Neural progenitor cell (in vitro differentiated cells): Measurements from ENCODE around the gene IQGAP2. TPM values are rescaled to one million over a fixed set of nuclear protein-coding genes. Genes with fewer than 3 reads are reported as not detected.
"Not testable (repeated sequence)": the region's sequence is repeated elsewhere in the genome, so short reads cannot be mapped to it uniquely, and the experiment has no call there.

Experiments used
- DNase-seq: peaks from one replicate; pipeline ENCODE4 v3.0.0-alpha.2; 2016; ENCODE audit warnings: low spot score
- H2AFZ ChIP-seq: fragments of 200-600 bp; sonication (generic); replicated peaks from 2 replicates; pipeline ENCODE4 v1.6.1; 2016; ENCODE audit warnings: antibody characterized with exemption
- H3F3A ChIP-seq: fragments of 200-600 bp; sonication (generic); 2 replicates; pipeline ENCODE4 v1.6.1; 2016; ENCODE audit warnings: antibody characterized with exemption, low read depth
- H3K27ac ChIP-seq: fragments of 200-600 bp; sonication (generic); 2 replicates; pipeline ENCODE4 v1.5.1; 2016; ENCODE audit warnings: mild to moderate bottlenecking
- H3K27me3 ChIP-seq: fragments of 200-600 bp; sonication (generic); 2 replicates; pipeline ENCODE4 v1.6.1; 2016; ENCODE audit warnings: mild to moderate bottlenecking, moderate library complexity
- H3K36me3 ChIP-seq: fragments of 200-600 bp; sonication (generic); 2 replicates; pipeline ENCODE4 v1.5.1; 2016
- H3K4me1 ChIP-seq: fragments of 200-600 bp; sonication (generic); 2 replicates; pipeline ENCODE4 v1.6.1; 2016; ENCODE audit warnings: mixed run types
- H3K4me2 ChIP-seq: fragments of 200-600 bp; sonication (generic); 2 replicates; pipeline ENCODE4 v1.6.1; 2016
- H3K4me3 ChIP-seq: fragments of 200-600 bp; sonication (generic); 2 replicates; pipeline ENCODE4 v1.5.1; 2016
- H3K79me2 ChIP-seq: fragments of 200-600 bp; sonication (generic); 2 replicates; pipeline ENCODE4 v1.6.1; 2016; ENCODE audit warnings: low read depth
- H3K9ac ChIP-seq: fragments of 200-600 bp; sonication (generic); 2 replicates; pipeline ENCODE4 v1.6.1; 2016
- H3K9me3 ChIP-seq: fragments of 200-600 bp; sonication (generic); 2 replicates; pipeline ENCODE4 v1.5.1; 2016; ENCODE audit warnings: low read depth
- H4K20me1 ChIP-seq: fragments of 200-600 bp; sonication (generic); 2 replicates; pipeline ENCODE4 v1.6.1; 2016; ENCODE audit warnings: low read depth
- H3K27ac Mint-ChIP-seq: 3 replicates; pipeline ENCODE4 v1.8.0; 2021; ENCODE audit warnings: mixed read lengths
- H3K27me3 Mint-ChIP-seq: 2 replicates; pipeline ENCODE4 v1.8.0; 2022; ENCODE audit warnings: low read depth, mild to moderate bottlenecking, inconsistent platforms, moderate library complexity, mixed read lengths; ENCODE audit not compliant: insufficient read depth
- H3K36me3 Mint-ChIP-seq: 3 replicates; pipeline ENCODE4 v1.8.0; 2021; ENCODE audit warnings: mixed read lengths
- H3K4me1 Mint-ChIP-seq: 3 replicates; pipeline ENCODE4 v1.8.0; 2021; ENCODE audit warnings: mixed read lengths
- H3K4me3 Mint-ChIP-seq: 3 replicates; pipeline ENCODE4 v1.8.0; 2021; ENCODE audit warnings: mild to moderate bottlenecking, moderate library complexity, mixed read lengths
- H3K9me3 Mint-ChIP-seq: 3 replicates; pipeline ENCODE4 v1.8.0; 2020; ENCODE audit warnings: mixed read lengths
- EZH2 ChIP-seq: fragments of 200-600 bp; sonication (generic); IDR thresholded peaks from 2 replicates; pipeline ENCODE4 v1.6.1; 2017; ENCODE audit warnings: antibody characterized with exemption, mild to moderate bottlenecking, moderate library complexity
- EZH2phosphoT487 ChIP-seq: fragments of 200-600 bp; sonication (generic); IDR thresholded peaks from 2 replicates; pipeline ENCODE4 v1.6.1; 2017; ENCODE audit warnings: antibody characterized with exemption
- total RNA-seq: library from RNA; depleted of rRNA; stranded (reverse); fragments of >200 nt; gene quantifications from 2 replicates; pipeline ENCODE4 v1.2.3, GENCODE V29; 2015; ENCODE audit warnings: low replicate concordance
- TF ChIP-seq, protein P1 (sequence below): fragments of 200-600 bp; sonication (generic); IDR thresholded peaks from 2 replicates; pipeline ENCODE4 v1.5.1; 2017; ENCODE audit warnings: antibody characterized with exemption, mild to moderate bottlenecking

IQGAP2 gene
- total RNA-seq, 1 donor from 2014 or later = 37.7 TPM

DNA sequence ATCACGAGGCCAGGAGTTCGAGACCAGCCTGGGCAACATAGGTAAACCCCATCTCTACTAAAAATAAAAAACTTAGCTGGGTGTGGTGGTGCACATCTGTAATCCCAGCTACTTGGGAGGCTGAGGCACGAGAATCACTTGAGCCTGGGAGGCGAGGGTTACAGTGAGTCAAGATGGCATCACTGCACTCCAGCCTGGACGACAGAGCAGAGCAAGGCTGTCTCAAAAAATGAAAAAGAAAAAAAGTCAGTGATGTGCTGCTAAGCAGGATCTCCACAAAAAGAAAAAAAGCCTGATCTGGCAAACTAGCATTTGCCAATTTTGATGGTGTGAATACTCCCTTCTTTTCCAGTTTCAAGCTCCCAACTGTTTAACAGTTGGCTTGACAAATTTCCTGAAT, 334.8 kb downstream of the IQGAP2 start:
- H3K36me3 Mint-ChIP-seq = peaks cover 14% of the 10 kb centered on the region

DNA sequence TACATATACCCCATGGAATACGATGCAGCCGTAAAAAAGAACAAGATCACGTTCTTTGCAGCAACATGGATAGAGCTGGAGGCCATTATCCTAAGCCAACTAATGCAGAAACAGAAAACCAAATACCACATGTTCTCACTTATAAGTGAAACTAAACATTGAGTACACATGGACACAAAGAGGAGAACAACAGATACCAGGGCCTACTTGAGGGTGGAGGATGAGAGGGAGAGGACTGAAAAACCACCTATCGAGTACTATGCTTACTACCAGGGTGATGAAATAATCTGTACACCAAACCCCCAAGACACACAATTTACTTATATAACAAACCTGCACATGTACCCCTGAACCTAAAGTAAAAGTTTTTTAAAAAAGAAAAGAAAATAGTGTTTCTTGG, 338.4 kb downstream of the IQGAP2 start:
- H3K27ac Mint-ChIP-seq = not testable (repeated sequence)

More for the DNA sequence above, 334.8 kb downstream of the IQGAP2 start:
- peaks cover 5% of the 10 kb centered on the region for H3F3A ChIP-seq
- H3K9me3 ChIP-seq = no peaks in the 10 kb centered on the region
- no peaks in the 10 kb centered on the region for H4K20me1 ChIP-seq
- no peaks in the 10 kb centered on the region for H3K36me3 ChIP-seq
- H3K27ac Mint-ChIP-seq = no peak overlapping the region
- peaks cover 16% of the 10 kb centered on the region for H3K4me1 Mint-ChIP-seq
- H3K27me3 ChIP-seq = no peaks in the 10 kb centered on the region
- no peak overlapping the region for H3K4me2 ChIP-seq
- H3K4me3 ChIP-seq = no peak overlapping the region
- TF ChIP-seq, protein P1, sequence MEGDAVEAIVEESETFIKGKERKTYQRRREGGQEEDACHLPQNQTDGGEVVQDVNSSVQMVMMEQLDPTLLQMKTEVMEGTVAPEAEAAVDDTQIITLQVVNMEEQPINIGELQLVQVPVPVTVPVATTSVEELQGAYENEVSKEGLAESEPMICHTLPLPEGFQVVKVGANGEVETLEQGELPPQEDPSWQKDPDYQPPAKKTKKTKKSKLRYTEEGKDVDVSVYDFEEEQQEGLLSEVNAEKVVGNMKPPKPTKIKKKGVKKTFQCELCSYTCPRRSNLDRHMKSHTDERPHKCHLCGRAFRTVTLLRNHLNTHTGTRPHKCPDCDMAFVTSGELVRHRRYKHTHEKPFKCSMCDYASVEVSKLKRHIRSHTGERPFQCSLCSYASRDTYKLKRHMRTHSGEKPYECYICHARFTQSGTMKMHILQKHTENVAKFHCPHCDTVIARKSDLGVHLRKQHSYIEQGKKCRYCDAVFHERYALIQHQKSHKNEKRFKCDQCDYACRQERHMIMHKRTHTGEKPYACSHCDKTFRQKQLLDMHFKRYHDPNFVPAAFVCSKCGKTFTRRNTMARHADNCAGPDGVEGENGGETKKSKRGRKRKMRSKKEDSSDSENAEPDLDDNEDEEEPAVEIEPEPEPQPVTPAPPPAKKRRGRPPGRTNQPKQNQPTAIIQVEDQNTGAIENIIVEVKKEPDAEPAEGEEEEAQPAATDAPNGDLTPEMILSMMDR = no peak
- TF ChIP-seq EZH2 = no peak
- TF ChIP-seq EZH2phosphoT487 = no peak
- peaks cover 7% of the 10 kb centered on the region for H3K4me1 ChIP-seq
- H3K9me3 Mint-ChIP-seq = no peaks in the 10 kb centered on the region
- H3K27me3 Mint-ChIP-seq = peaks cover 2% of the 10 kb centered on the region
- H3K79me2 ChIP-seq = no peaks in the 10 kb centered on the region
- H2AFZ ChIP-seq = no peak overlapping the region
- H3K9ac ChIP-seq = no peak overlapping the region
- H3K27ac ChIP-seq = no peak overlapping the region
- H3K4me3 Mint-ChIP-seq = no peak overlapping the region
- DNase-seq = no peak

DNA sequence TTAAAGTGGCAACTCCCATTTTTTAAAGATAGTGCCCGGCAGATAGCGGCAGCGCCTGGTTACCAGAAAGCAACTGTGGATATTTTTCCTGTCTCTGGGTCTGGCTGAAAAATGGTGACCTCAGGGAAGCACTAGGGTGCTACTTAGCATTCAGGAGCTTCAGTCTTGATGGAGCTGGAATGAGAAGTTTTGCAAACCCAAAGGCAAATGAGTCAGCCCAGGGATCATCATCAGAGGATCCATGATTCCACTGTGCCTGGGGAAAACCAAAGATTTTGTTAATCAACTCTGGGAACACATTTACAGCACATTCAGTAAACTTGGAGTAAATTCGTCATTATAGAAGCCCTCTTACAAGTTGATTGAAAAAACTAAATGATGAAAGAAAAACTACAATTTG, 339.5 kb downstream of the IQGAP2 start:
- Histone ChIP-seq H3K79me2 (no peaks in the 10 kb centered on the region), H3K4me1 (no peaks in the 10 kb centered on the region), H4K20me1 (no peaks in the 10 kb centered on the region), H3K9me3 (no peaks in the 10 kb centered on the region), H3K9ac (no peak overlapping the region), H3K36me3 (no peaks in the 10 kb centered on the region), H3K27me3 (no peaks in the 10 kb centered on the region), H2AFZ (no peak overlapping the region), H3K4me3 (no peak overlapping the region), H3K4me2 (no peak overlapping the region), H3K27ac (no peak overlapping the region), H3F3A (no peaks in the 10 kb centered on the region)
- peaks cover 7% of the 10 kb centered on the region for H3K4me1 Mint-ChIP-seq
- no peak overlapping the region for H3K4me3 Mint-ChIP-seq
- no peak for DNase-seq
- no peak overlapping the region for H3K27ac Mint-ChIP-seq
- no peaks in the 10 kb centered on the region for H3K36me3 Mint-ChIP-seq
- TF ChIP-seq, protein P1 = no peak
- no peak for TF ChIP-seq EZH2
- no peak for TF ChIP-seq EZH2phosphoT487
- H3K9me3 Mint-ChIP-seq = no peaks in the 10 kb centered on the region
- H3K27me3 Mint-ChIP-seq = peaks cover 2% of the 10 kb centered on the region

More for the DNA sequence above, 338.4 kb downstream of the IQGAP2 start:
- H3K27me3 Mint-ChIP-seq, H3K27ac ChIP-seq, H3K36me3 ChIP-seq, H3K4me1 ChIP-seq, H2AFZ ChIP-seq, H4K20me1 ChIP-seq, H3K4me3 Mint-ChIP-seq, H3K4me3 ChIP-seq, H3K27me3 ChIP-seq, H3K9me3 Mint-ChIP-seq, DNase-seq, H3K36me3 Mint-ChIP-seq, H3K79me2 ChIP-seq, H3K4me2 ChIP-seq, H3K9ac ChIP-seq, H3K9me3 ChIP-seq, H3F3A ChIP-seq: not testable (repeated sequence)
- H3K4me1 Mint-ChIP-seq = peaks cover 12% of the 10 kb centered on the region

DNA sequence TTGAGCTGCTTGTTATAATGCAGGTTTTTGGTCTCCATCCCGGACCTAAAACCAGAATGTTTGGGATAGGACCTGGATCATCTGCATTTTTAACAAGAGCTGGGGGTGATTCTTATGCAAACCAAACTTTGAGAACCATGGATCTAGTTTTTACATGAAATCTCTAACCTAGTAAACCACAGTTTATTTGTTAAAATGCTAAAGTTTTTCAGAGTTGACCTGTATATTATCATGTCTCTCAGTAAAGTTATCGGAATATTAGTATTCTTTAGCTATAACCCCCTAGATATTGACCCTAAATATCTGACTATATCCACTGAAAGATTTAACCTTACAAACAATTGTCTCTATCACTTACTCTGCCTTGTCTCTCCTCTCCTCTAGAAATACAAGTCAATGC, 341.5 kb downstream of the IQGAP2 start:
- Histone ChIP-seq H3K9me3 (no peaks in the 10 kb centered on the region), H3K4me3 (no peak overlapping the region), H3K4me2 (no peak overlapping the region), H3K4me1 (no peaks in the 10 kb centered on the region), H2AFZ (no peak overlapping the region), H3K27ac (no peak overlapping the region), H4K20me1 (no peaks in the 10 kb centered on the region), H3K9ac (no peak overlapping the region), H3K79me2 (no peaks in the 10 kb centered on the region), H3F3A (no peaks in the 10 kb centered on the region), H3K36me3 (no peaks in the 10 kb centered on the region), H3K27me3 (no peaks in the 10 kb centered on the region)
- no peaks in the 10 kb centered on the region for H3K27me3 Mint-ChIP-seq
- no peak for DNase-seq
- no peak overlapping the region for H3K27ac Mint-ChIP-seq
- TF ChIP-seq EZH2phosphoT487 (no peak), EZH2 (no peak)
- TF ChIP-seq, protein P1 = no peak
- H3K36me3 Mint-ChIP-seq = no peaks in the 10 kb centered on the region
- H3K4me1 Mint-ChIP-seq = no peaks in the 10 kb centered on the region
- no peaks in the 10 kb centered on the region for H3K9me3 Mint-ChIP-seq
- no peak overlapping the region for H3K4me3 Mint-ChIP-seq
